Upper lobe of left lung (tissue), 6 donors: ENCODE data around the gene LRCH1. TPM values are rescaled to one million over a fixed set of nuclear protein-coding genes. Genes with fewer than 3 reads are reported as not detected.

Experiments used
- ATAC-seq, 2 donors: fragments of 200-7000 bp; cut with Tn5 transposase; one replicate each; pipeline ENCODE4 v1.9.1; 2022; ENCODE audit warnings: mild to moderate bottlenecking in 2 of 2, moderate library complexity in 2 of 2; ENCODE audit not compliant: low FRiP score in 2 of 2
- DNase-seq, 2 donors: peaks; one replicate each; pipeline ENCODE4 v3.0.0-alpha.2; 2019 to 2020
- H3K27ac ChIP-seq, 4 donors: fragments of 200-600 bp; sonication (generic); one replicate each; pipeline ENCODE4 v1.5.1; 2016 to 2019
- H3K27me3 ChIP-seq, 4 donors: fragments of 200-600 bp; sonication (generic); one replicate each; pipeline ENCODE4 v1.5.1; 2017 to 2019
- H3K36me3 ChIP-seq, 4 donors: fragments of 200-600 bp; sonication (generic); one replicate each; pipeline ENCODE4 v1.5.1; 2016 to 2019
- H3K4me1 ChIP-seq, 4 donors: fragments of 200-600 bp; sonication (generic); one replicate each; pipeline ENCODE4 v1.5.1; 2018 to 2019
- H3K4me3 ChIP-seq, 4 donors: fragments of 200-600 bp; sonication (generic); one replicate each; pipeline ENCODE4 v1.5.1; 2017 to 2019; ENCODE audit warnings: mild to moderate bottlenecking in 2 of 4, moderate library complexity in 1 of 4
- H3K9me3 ChIP-seq, 4 donors: fragments of 200-600 bp; sonication (generic); one replicate each; pipeline ENCODE4 v1.5.1; 2018 to 2019
- EP300 ChIP-seq, 4 donors: sonication (generic); formaldehyde crosslinking; IDR thresholded peaks; one replicate each; pipeline ENCODE4 v1.5.1; 2017; ENCODE audit warnings: antibody characterized with exemption in 4 of 4, control low read depth in 2 of 4
- POLR2A ChIP-seq, 4 donors: fragments of 450-650 bp; IDR thresholded peaks; one replicate each; pipeline ENCODE4 v1.5.1; 2016 to 2017; ENCODE audit warnings: antibody characterized with exemption in 4 of 4, mild to moderate bottlenecking in 2 of 4
- POLR2AphosphoS5 ChIP-seq, 2 donors: sonication (generic); formaldehyde crosslinking; IDR thresholded peaks; one replicate each; pipeline ENCODE4 v1.5.1; 2017; ENCODE audit warnings: antibody characterized with exemption in 2 of 2
- WGBS, 2 donors: methylation state at CpG; one replicate each; pipeline ENCODE4 v1.1.5; 2017 to 2018; 5-methylcytosine and 5-hydroxymethylcytosine counted together
- total RNA-seq, 6 donors: library from RNA; depleted of rRNA in 4 of 6; stranded (reverse); fragments of >200 nt in 4 of 6; gene quantifications; one replicate each; pipeline versions ENCODE4 v1.1.0 to v1.2.1, GENCODE V29; 2016 to 2021
- TF ChIP-seq, protein P1 (sequence below), 6 experiments: fragments of 450-650 bp in 4 of 6; fragments of 200-600 bp in 2 of 6; sonication (generic) in 2 of 6; IDR thresholded peaks; one replicate each; pipeline ENCODE4 v1.5.1; 2016 to 2019; ENCODE audit warnings: antibody characterized with exemption in 6 of 6
- donor health status: DM: no; HTN: no; CAD: no; lungs with moderate emphysema.
- donor health status: DM: no; HTN: yes; CAD: no; lungs with severe emphysema.

LRCH1 gene
- total RNA-seq, 6 donors from 2014 or later = 17.2 to 27.0 (median 22.7) TPM

DNA sequence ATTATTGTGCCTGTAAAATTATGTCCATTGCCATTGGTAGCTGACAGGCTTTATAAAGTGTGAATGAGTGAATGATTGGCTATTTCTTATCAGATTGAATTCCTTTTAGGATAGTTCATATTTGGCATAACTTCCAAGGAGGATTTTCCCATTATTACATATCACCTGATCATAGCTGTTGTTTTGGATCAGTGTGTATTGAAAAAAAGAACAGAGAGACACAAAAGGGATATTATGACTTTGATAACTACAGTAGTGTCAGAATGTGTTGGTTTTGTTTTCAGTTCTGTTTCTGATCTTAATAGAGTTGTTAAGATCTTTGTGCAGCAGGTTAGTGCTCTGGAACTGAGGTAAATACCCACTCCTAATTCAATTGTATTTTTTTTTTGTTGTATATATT, 103.8 kb downstream of the LRCH1 start:
- peak overlapping the region in 1 of 4 donors; percentile 69 for H3K27ac ChIP-seq
- H3K9me3 ChIP-seq = no peaks in the 10 kb centered on the region
- DNase-seq (no peak), ATAC-seq (no peak)
- TF ChIP-seq POLR2AphosphoS5 (IDR thresholded peaks at IDR 0.05) (no peak), EP300 (IDR thresholded peaks at IDR 0.05) (no peak), POLR2A (IDR thresholded peaks at IDR 0.05) (no peak)
- TF ChIP-seq, protein P1, sequence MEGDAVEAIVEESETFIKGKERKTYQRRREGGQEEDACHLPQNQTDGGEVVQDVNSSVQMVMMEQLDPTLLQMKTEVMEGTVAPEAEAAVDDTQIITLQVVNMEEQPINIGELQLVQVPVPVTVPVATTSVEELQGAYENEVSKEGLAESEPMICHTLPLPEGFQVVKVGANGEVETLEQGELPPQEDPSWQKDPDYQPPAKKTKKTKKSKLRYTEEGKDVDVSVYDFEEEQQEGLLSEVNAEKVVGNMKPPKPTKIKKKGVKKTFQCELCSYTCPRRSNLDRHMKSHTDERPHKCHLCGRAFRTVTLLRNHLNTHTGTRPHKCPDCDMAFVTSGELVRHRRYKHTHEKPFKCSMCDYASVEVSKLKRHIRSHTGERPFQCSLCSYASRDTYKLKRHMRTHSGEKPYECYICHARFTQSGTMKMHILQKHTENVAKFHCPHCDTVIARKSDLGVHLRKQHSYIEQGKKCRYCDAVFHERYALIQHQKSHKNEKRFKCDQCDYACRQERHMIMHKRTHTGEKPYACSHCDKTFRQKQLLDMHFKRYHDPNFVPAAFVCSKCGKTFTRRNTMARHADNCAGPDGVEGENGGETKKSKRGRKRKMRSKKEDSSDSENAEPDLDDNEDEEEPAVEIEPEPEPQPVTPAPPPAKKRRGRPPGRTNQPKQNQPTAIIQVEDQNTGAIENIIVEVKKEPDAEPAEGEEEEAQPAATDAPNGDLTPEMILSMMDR (IDR thresholded peaks at IDR 0.05) = no peak
- no peaks in the 10 kb centered on the region for H3K27me3 ChIP-seq
- no peak overlapping the region for H3K4me3 ChIP-seq
- peaks cover 14 to 42% (median 35%) of the 10 kb centered on the region in 4 donors for H3K4me1 ChIP-seq
- peaks cover 0 to 3% (median 0%) of the 10 kb centered on the region in 4 donors for H3K36me3 ChIP-seq

DNA sequence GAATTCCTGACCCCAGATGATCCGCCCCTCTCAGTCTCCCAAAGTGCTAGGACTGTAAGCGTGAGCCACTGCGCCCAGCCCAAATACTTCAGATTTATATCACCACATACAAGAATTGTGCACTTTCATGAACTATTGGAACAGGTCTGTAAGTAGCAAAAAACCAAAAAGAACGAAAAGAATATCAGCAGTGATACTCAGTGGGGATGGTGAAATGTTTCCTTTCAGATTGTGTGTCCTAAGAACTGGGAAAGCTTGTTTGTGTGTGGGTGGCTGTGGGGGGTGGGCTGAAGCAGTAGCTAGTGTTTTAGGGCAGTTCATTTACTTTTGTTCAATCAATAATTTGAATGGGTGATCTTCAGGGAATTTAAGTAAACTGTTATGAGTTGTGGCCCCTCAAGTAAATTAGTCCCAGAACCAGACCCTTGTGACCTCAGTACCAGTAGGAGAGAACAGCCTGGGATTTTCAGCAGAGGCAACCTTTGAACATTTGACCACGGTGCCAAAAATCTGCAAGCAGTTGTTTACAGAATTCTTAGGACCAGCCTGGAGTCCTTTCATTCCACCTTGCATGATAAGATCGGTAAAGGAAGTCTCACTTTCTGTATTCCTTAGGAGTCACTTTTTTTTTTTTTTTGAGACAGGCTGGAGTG, 106.6 kb downstream of the LRCH1 start:
- H3K4me3 ChIP-seq = no peak overlapping the region
- TF ChIP-seq POLR2AphosphoS5 (IDR thresholded peaks at IDR 0.05) (no peak), POLR2A (IDR thresholded peaks at IDR 0.05) (no peak), EP300 (IDR thresholded peaks at IDR 0.05) (no peak)
- TF ChIP-seq, protein P1 (IDR thresholded peaks at IDR 0.05) = no peak
- H3K27me3 ChIP-seq = no peaks in the 10 kb centered on the region
- H3K27ac ChIP-seq = no peak overlapping the region
- peaks cover 18 to 63% (median 48%) of the 10 kb centered on the region in 4 donors for H3K4me1 ChIP-seq
- ATAC-seq (no peak), DNase-seq (no peak)
- H3K9me3 ChIP-seq = no peaks in the 10 kb centered on the region
- no peaks in the 10 kb centered on the region for H3K36me3 ChIP-seq
- WGBS, 2 donors = 73 to 78% methylated on average over 6 of the region's 6 CpGs

GRCh38 chr13:46660416-46660815, 107.4 kb downstream of the LRCH1 start:
- Histone ChIP-seq H3K9me3 (no peaks in the 10 kb centered on the region), H3K27ac (no peak overlapping the region), H3K4me3 (no peak overlapping the region), H3K36me3 (no peaks in the 10 kb centered on the region), H3K27me3 (no peaks in the 10 kb centered on the region), H3K4me1 (peaks cover 23 to 61% (median 43%) of the 10 kb centered on the region in 4 donors)
- DNase-seq (no peak), ATAC-seq (no peak)
- no peak for TF ChIP-seq POLR2AphosphoS5 (IDR thresholded peaks at IDR 0.05)
- TF ChIP-seq, protein P1 (IDR thresholded peaks at IDR 0.05) = no peak
- no peak for TF ChIP-seq EP300 (IDR thresholded peaks at IDR 0.05)
- no peak for TF ChIP-seq POLR2A (IDR thresholded peaks at IDR 0.05)
- 43 to 48% methylated on average over 3 of the region's 3 CpGs for WGBS, 2 donors

GRCh38 chr13:46660857-46661256, 107.9 kb downstream of the LRCH1 start:
- Histone ChIP-seq H3K27ac (no peak overlapping the region), H3K27me3 (no peaks in the 10 kb centered on the region), H3K4me1 (peaks cover 23 to 61% (median 43%) of the 10 kb centered on the region in 4 donors), H3K4me3 (no peak overlapping the region), H3K36me3 (no peaks in the 10 kb centered on the region), H3K9me3 (no peaks in the 10 kb centered on the region)
- DNase-seq (no peak), ATAC-seq (no peak)
- no peak for TF ChIP-seq EP300 (IDR thresholded peaks at IDR 0.05)
- TF ChIP-seq, protein P1 (IDR thresholded peaks at IDR 0.05) = no peak
- TF ChIP-seq POLR2AphosphoS5 (IDR thresholded peaks at IDR 0.05) = no peak
- no peak for TF ChIP-seq POLR2A (IDR thresholded peaks at IDR 0.05)
- WGBS, 2 donors = 82 to 90% methylated on average over 4 of the region's 4 CpGs

GRCh38 chr13:46662690-46663089, 109.7 kb downstream of the LRCH1 start:
- Histone ChIP-seq H3K4me3 (no peak overlapping the region), H3K4me1 (peaks cover 28 to 60% (median 46%) of the 10 kb centered on the region in 4 donors), H3K27me3 (no peaks in the 10 kb centered on the region), H3K27ac (peak overlapping the region in 1 of 4 donors; percentile 11), H3K9me3 (no peaks in the 10 kb centered on the region), H3K36me3 (no peaks in the 10 kb centered on the region)
- TF ChIP-seq EP300 (IDR thresholded peaks at IDR 0.05) = no peak
- no peak for TF ChIP-seq POLR2AphosphoS5 (IDR thresholded peaks at IDR 0.05)
- TF ChIP-seq, protein P1 (IDR thresholded peaks at IDR 0.05) = no peak
- TF ChIP-seq POLR2A (IDR thresholded peaks at IDR 0.05) = no peak
- ATAC-seq (no peak), DNase-seq (no peak)
- WGBS, 2 donors = 74 to 80% methylated on average over 3 of the region's 3 CpGs
